NCI-H460 (cell line): ENCODE measurements around the gene GRIN3A. TPM values are rescaled to one million over a fixed set of nuclear protein-coding genes. Genes with fewer than 3 reads are reported as not detected.
"Not testable (repeated sequence)": the region's sequence is repeated elsewhere in the genome, so short reads cannot be mapped to it uniquely, and the experiment has no call there.

Experiments
- DNase-seq: peaks from one replicate; pipeline ENCODE4 v3.0.0-alpha.2; 2016; ENCODE audit warnings: low read depth; ENCODE audit errors: extremely low read depth
- total RNA-seq: library from RNA; depleted of rRNA; stranded (reverse); fragments of >200 nt; shearing (Covaris generic); gene quantifications from 2 replicates; pipeline ENCODE4 v1.2.3, GENCODE V29; 2014

GRIN3A gene
- total RNA-seq, 1 experiment from 2014 or later, result not detected

- DNase-seq, result no peak
These were observed 152.7 kb downstream of the GRIN3A start for GRCh38 chr9:101585740-101586139.

GRCh38 chr9:101582553-101582952 is 155.9 kb downstream of the GRIN3A start:
- no peak for DNase-seq

GRCh38 chr9:101579711-101580545 is 158.5 kb downstream of the GRIN3A start:
- DNase-seq, result no peak

DNA sequence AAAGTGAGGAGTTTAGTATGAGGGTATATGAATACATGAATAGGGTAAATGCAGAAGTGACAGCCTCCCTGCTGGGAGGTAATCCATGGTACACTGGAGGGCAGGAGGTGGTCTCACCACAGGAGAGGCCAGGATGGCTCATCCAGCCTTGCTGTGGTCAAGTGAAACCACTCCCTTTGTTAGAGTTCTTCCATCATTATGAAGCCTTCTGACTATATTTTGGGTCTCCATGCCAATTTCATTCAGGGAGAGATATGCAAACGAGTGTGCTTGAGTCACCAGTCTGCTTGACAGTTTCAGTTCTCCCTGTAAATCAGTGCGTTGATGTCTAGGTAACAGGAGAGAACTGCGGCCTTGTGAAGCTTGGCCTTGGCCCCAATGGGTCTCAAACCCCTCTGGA is 160.1 kb downstream of the GRIN3A start:
- no peak for DNase-seq

GRCh38 chr9:101574731-101575333 is 163.6 kb downstream of the GRIN3A start:
- DNase-seq, result no peak

DNA sequence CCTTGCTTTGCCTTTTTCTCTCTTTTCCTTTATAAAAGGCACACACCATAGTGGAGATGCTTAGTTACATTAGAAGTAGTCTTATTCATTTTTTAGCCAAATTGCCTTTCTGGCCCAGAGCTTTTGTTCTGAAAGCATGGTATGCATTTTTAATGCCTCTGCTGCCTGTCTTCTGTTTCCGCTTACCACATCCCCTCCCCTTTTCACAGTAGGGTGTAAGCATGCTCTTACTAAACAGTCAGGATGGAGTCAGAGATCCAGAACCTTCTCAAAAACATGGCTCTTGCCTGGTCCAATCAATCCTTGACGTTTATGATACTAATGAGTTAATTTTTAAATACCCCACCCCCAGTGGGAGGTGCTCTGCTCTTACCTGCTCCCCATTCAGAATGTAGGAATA is 166.1 kb downstream of the GRIN3A start:
- no peak for DNase-seq

DNA sequence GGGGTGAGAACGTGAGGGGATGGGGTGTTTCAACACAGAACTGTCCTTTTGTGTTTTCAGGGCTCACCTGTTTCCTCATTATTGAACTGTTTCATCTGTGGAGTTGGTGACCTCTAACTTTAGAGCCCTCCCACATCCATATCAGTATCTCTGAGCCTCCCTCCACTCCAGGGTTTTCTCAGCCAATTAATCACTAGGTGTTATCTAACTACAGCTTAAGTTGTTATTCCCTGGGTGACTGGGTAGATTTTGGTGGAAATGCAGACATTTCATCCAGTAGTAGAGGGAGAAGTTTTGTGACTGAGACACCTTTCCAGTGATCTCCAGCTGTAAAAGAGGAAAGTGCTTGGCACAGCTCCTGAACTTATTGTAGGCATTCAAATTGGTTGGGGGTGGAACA is 167.3 kb downstream of the GRIN3A start:
- no peak for DNase-seq

DNA sequence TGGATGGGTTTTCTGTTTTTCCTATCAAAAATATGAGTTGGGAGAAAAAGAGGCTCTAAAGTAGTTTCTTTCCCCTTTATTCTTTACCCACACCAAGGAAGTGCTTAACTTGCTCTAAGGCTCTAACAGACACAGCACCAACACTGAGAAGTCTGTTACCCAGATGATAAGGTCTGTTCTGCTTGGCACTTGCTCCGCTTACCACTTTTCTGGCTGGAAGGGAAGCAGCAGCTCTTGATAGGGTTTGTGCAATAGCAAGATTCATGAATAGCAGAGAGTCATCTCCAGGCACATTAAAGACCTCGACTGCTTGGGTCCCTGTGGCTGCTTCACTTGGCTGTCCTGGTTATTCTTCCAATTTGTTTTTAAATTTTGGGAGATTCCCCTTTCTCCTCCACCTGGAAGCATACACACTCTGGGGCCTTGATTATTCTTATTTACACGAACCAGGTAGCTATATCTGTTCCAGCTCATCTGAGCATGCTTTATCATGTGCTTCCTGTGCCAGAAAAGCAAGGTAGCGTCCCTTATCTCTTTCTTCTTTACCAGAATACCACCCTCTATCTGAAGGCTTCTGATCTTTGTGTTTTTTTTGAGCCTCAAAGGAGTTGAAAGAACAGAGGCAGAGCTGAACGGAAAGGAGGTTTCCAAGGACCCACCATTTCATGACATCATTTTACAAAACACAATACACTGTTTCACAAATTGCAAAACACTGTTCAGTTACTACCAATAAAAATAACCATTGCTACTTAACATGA is 168.5 kb downstream of the GRIN3A start:
- no peak for DNase-seq

- no peak for DNase-seq
These were observed 170.6 kb downstream of the GRIN3A start for GRCh38 chr9:101567725-101568350.

DNA sequence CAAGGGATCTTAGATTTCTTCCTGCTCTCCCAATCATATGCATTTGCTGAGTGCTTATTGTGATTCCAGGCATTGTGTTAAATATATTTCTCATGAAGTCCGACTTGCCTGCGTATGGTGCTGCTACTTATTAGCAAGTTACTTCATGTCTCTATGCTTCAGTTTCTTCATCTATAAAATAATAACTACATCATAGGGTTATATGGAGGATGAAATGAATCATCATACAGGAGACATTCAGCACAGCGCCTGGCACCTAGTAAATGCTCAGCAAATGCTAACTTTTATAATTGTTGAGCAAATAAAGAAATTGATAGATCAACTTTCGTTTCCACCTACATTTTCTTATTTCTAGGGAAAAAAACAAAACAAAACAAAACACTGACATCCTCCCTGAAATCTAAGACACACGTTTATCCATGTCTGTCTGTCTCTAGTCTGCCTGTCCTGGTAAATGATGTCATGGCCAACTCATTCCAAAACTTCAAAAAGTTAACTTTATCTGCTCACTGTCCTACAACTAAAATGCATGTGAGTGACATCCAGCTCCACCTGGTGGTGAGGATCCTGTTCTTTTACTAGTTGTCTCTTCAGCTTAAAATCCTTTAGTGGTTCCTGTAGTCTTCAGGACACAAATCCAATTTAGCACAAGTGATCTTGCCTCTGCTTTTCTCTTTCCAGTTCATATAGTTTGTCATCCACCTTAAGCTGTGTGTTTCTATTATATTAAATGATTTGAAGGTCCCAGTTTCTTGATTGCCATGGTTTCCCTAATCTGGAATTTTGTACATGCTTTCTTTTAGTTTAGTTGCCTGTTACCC is 171.3 kb downstream of the GRIN3A start:
- DNase-seq, result peak; percentile 26

DNA sequence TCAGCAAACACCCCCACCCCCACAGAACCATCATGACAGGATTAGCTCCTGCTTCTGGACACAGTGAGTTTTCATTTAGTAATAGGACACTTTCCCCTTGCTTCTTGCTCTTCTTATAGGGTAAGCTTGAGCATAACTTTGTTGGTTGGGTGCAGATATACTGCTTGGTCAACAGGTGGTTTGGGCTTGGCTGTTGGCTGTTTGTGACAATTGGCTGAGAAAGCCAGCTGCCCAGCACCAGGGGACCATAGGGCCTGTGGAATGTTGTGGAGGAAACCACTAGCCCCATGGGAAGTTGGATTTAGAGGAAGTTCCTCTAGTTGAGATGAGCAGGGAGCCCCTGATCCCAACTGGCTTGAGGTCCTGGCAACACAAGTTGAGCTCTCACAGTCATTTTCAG is 174.2 kb downstream of the GRIN3A start:
- DNase-seq, result no peak

DNA sequence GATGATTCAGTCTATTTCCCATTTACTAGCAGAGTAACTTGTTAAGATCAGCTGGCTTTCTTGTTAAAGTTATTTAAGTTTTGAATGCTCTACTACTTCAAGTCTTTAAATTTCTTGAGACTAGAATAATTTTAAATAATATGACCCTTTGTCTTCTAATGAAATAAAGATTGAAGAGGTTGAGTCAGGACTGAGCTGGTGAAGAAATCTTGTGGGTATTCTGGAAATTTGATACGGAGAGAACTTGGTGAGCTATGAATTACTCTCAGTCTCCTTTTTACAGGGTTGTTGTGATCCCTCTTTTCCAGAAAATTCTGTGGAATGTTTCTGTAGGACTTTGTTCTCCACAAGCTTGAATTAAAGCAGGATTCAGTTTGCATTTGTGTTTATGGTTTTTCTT is 175.5 kb downstream of the GRIN3A start:
- DNase-seq, result no peak

DNA sequence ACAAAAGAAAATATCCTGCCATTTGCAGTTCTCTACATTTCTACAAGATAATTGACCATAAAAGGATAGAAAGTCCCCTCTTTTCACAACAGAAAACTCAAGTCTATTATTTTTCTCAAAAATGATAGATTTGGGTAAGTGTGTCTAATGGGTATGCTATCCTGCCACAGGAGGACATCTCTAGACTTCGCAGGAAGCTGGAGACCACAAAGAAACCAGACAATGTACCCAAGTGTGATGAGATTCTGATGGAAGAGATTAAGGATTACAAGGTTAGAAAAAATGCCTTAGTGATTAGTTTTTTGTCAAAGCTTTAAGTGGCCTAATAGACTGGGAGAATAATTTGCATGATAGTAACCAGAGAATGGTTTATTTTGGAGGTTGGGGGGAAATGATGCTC is 176.7 kb downstream of the GRIN3A start:
- DNase-seq, result no peak

DNA sequence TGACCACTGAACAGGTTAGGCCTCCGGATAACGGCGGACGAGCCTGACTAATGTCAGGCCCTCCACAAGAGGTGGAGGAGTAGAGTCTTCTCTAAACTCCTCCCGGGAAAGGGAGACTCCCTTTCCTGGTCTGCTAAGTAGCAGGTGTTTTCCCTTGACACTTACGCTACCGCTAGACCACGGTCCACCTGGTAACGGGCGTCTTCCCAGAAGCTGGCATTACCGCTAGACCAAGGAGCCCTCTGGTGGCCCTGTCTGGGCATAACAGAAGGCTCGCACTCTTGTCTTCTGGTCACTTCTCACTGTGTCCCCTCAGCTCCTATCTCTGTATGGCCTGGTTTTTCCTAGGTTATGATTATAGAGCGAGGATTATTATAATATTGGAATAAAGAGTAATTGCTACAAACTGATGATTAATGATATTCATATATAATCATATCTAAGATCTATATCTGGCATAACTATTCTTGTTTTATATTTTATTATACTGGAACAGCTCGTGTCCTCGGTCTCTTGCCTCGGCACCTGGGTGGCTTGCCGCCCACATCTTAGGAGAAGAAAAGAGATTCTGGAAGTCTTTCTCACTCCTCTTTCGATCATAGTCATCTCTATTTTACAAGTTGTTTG is 188.9 kb downstream of the GRIN3A start:
- not testable (repeated sequence) for DNase-seq

GRCh38 chr9:101543098-101543735 is 195.2 kb downstream of the GRIN3A start:
- no peak for DNase-seq

GRCh38 chr9:101540069-101540468 is 198.4 kb downstream of the GRIN3A start:
- DNase-seq, result no peak

GRCh38 chr9:101536938-101537337 is 201.5 kb downstream of the GRIN3A start:
- DNase-seq, result peak; percentile 22

GRCh38 chr9:101536351-101536750 is 202.1 kb downstream of the GRIN3A start:
- DNase-seq, result peak; percentile 24
